Right atrium auricular region (tissue), 2 donors: ENCODE results near the gene GFRA1. TPM values are rescaled to one million over a fixed set of nuclear protein-coding genes. Genes with fewer than 3 reads are reported as not detected.

Experiments
- DNase-seq: peaks from one replicate; pipeline ENCODE4 v3.0.0-alpha.2; 2019; ENCODE audit warnings: low spot score
- H3K27ac ChIP-seq, 2 donors: fragments of 200-600 bp; sonication (generic); 1 replicate in 1 of 2; 2 replicates in 1 of 2; pipeline ENCODE4 v1.5.1; 2016 to 2019
- H3K27me3 ChIP-seq, 2 donors: fragments of 200-600 bp; sonication (generic); one replicate each; pipeline versions ENCODE4 v1.5.1 to v1.6.0; 2017 to 2019
- H3K36me3 ChIP-seq: fragments of 200-600 bp; sonication (generic); one replicate; pipeline ENCODE4 v1.5.1; 2016
- H3K4me1 ChIP-seq, 2 donors: fragments of 200-600 bp; sonication (generic); one replicate each; pipeline versions ENCODE4 v1.5.1 to v1.6.0; 2017 to 2019
- H3K4me3 ChIP-seq, 2 donors: fragments of 200-600 bp; sonication (generic); 1 replicate in 1 of 2; 2 replicates in 1 of 2; pipeline ENCODE4 v1.5.1; 2017 to 2019; ENCODE audit warnings: mild to moderate bottlenecking in 1 of 2, moderate library complexity in 1 of 2
- H3K9me3 ChIP-seq, 2 donors: fragments of 200-600 bp; sonication (generic); one replicate each; pipeline ENCODE4 v1.5.1; 2019
- CTCF ChIP-seq, 2 donors: fragments of 200-600 bp; sonication (generic); IDR thresholded peaks; one replicate each; pipeline ENCODE4 v1.5.1; 2019; ENCODE audit warnings: antibody characterized with exemption in 2 of 2
- total RNA-seq, 2 donors: library from RNA; depleted of rRNA; stranded (reverse); fragments of >200 nt; gene quantifications; one replicate each; pipeline ENCODE4 v1.1.0, GENCODE V29; 2016

Gene GFRA1
- total RNA-seq, 2 donors from 2014 or later: 9.1 to 18.7 TPM

- Histone ChIP-seq H3K36me3 (no peaks in the 10 kb centered on the region), H3K4me3 (no peak overlapping the region), H3K27ac (no peak overlapping the region), H3K9me3 (peaks cover 0 to 8% of the 10 kb centered on the region in 2 donors), H3K4me1 (no peaks in the 10 kb centered on the region), H3K27me3 (no peaks in the 10 kb centered on the region)
- no peak for DNase-seq
- no peak for TF ChIP-seq CTCF (IDR thresholded peaks at IDR 0.05)
These were observed 257.2 kb downstream of the GFRA1 start for GRCh38 chr10:116015583-116016333.

GRCh38 chr10:116014871-116015582 lies 258.0 kb downstream of the GFRA1 start:
- Histone ChIP-seq H3K27me3 (no peaks in the 10 kb centered on the region), H3K4me3 (no peak overlapping the region), H3K27ac (no peak overlapping the region), H3K36me3 (no peaks in the 10 kb centered on the region), H3K4me1 (no peaks in the 10 kb centered on the region), H3K9me3 (peaks cover 0 to 8% of the 10 kb centered on the region in 2 donors)
- DNase-seq: no peak
- no peak for TF ChIP-seq CTCF (IDR thresholded peaks at IDR 0.05)

- DNase-seq: no peak
- Histone ChIP-seq H3K27ac (no peak overlapping the region), H3K9me3 (peaks cover 0 to 15% of the 10 kb centered on the region in 2 donors), H3K4me3 (no peak overlapping the region), H3K4me1 (no peaks in the 10 kb centered on the region), H3K36me3 (no peaks in the 10 kb centered on the region), H3K27me3 (no peaks in the 10 kb centered on the region)
- no peak for TF ChIP-seq CTCF (IDR thresholded peaks at IDR 0.05)
These were observed 258.7 kb downstream of the GFRA1 start for GRCh38 chr10:116014326-116014725.

GRCh38 chr10:116011929-116012328 lies 261.1 kb downstream of the GFRA1 start:
- no peaks in the 10 kb centered on the region for H3K27me3 ChIP-seq
- H3K36me3 ChIP-seq: no peaks in the 10 kb centered on the region
- H3K4me3 ChIP-seq: no peak overlapping the region
- H3K4me1 ChIP-seq: no peaks in the 10 kb centered on the region
- TF ChIP-seq CTCF (IDR thresholded peaks at IDR 0.05): no peak
- peaks cover 0 to 17% of the 10 kb centered on the region in 2 donors for H3K9me3 ChIP-seq
- no peak for DNase-seq
- no peak overlapping the region for H3K27ac ChIP-seq

GRCh38 chr10:116007256-116007891 lies 265.6 kb downstream of the GFRA1 start:
- no peaks in the 10 kb centered on the region for H3K4me1 ChIP-seq
- no peak for TF ChIP-seq CTCF (IDR thresholded peaks at IDR 0.05)
- no peak overlapping the region for H3K4me3 ChIP-seq

More at GRCh38 chr10:116007256-116007891, 265.6 kb downstream of the GFRA1 start:
- Histone ChIP-seq H3K27ac (no peak overlapping the region), H3K27me3 (no peaks in the 10 kb centered on the region), H3K9me3 (peaks cover 0 to 9% of the 10 kb centered on the region in 2 donors), H3K36me3 (no peaks in the 10 kb centered on the region)
- no peak for DNase-seq

Other genes with a start within 250 kb of the GFRA1 start
- not detected for gene CCDC172, start 51.2 kb upstream of the GFRA1 start, total RNA-seq
- not detected for gene PNLIPRP3, start 154.6 kb upstream of the GFRA1 start, total RNA-seq